GM20000 (cell line): ENCODE data around the gene STOML1.
A peak's percentile ranks its signal among the peaks of the same experiment; 100 is the strongest.

Experiments used
- DNase-seq: peaks from one replicate; pipeline ENCODE4 v3.0.0; 2012; ENCODE audit warnings: low spot score
- TF ChIP-seq, protein P1 (sequence below): IDR thresholded peaks from 2 replicates; pipeline ENCODE4 v1.5.1; 2012; ENCODE audit warnings: mild to moderate bottlenecking, control low read depth; ENCODE audit errors: extremely low read depth, missing control alignments

The STOML1 gene

DNA sequence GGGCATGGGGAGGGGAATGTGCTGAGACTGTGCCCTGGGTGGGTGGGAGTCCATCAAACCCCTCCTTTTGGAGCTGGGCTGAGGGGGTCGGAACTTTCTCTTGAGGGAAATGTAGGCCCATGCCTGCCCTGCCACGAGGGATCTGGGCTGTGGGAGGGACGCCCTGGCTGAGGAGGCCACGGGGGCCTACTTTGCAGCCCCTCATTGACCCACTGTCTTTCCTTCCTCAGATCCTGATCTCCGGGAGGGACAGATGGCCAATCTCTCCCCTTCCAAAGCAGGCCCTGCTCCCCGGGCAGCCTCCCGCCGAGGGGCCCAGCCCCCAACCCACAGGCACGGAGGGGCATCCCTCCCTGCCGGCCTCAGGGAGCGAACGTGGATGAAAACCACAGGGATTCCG lies 40.5 kb downstream of the STOML1 start:
- TF ChIP-seq, protein P1, sequence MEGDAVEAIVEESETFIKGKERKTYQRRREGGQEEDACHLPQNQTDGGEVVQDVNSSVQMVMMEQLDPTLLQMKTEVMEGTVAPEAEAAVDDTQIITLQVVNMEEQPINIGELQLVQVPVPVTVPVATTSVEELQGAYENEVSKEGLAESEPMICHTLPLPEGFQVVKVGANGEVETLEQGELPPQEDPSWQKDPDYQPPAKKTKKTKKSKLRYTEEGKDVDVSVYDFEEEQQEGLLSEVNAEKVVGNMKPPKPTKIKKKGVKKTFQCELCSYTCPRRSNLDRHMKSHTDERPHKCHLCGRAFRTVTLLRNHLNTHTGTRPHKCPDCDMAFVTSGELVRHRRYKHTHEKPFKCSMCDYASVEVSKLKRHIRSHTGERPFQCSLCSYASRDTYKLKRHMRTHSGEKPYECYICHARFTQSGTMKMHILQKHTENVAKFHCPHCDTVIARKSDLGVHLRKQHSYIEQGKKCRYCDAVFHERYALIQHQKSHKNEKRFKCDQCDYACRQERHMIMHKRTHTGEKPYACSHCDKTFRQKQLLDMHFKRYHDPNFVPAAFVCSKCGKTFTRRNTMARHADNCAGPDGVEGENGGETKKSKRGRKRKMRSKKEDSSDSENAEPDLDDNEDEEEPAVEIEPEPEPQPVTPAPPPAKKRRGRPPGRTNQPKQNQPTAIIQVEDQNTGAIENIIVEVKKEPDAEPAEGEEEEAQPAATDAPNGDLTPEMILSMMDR = no peak
- DNase-seq = no peak

GRCh38 chr15:73950831-73951561 lies 41.1 kb downstream of the STOML1 start:
- peak; percentile 77 for DNase-seq
- TF ChIP-seq, protein P1 = peak; percentile 71

GRCh38 chr15:73950479-73950830 lies 41.6 kb downstream of the STOML1 start:
- TF ChIP-seq, protein P1 = no peak
- DNase-seq = no peak

DNA sequence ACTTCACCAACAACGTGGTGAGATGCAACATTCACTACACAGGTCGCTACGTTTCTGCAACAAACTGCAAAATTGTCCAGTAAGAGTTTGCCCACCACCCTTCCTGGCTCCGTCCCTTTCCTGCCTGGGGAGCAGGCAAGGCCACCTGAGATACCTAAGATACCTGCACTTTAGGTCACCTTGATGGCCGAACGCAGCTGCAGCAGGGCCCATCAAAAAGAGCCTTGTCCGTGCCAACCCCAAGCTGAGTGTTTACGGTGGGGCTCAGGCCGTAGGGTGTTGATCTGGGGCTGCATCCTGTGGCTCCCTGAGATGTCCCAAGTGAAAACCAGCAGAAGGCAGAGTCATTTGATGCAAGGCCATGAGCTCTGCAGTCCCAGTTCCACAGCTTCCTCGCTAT lies 42.6 kb downstream of the STOML1 start:
- DNase-seq = no peak
- TF ChIP-seq, protein P1 = no peak

GRCh38 chr15:73948982-73949381 lies 43.1 kb downstream of the STOML1 start:
- DNase-seq = no peak
- TF ChIP-seq, protein P1 = no peak

DNA sequence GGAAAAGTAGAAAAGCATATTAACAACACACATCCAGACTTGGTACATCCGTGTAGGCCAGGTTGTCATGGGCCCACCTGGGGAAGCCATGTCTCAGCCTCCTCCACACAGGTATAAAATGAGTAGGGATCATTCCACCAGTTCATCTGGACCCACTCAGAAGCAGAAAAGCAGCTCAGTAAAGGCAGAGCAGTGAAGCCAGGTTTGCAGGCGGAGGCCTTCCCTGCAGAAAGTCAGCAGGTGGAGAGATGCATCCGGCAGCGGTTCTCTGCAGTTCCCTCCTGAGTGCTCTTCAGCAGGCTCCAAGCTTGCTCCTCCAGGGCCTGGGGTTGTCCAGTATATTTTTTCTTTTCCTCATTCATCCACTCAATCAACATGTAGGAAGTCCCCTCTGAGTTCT lies 43.7 kb downstream of the STOML1 start:
- TF ChIP-seq, protein P1 = no peak
- DNase-seq = no peak

DNA sequence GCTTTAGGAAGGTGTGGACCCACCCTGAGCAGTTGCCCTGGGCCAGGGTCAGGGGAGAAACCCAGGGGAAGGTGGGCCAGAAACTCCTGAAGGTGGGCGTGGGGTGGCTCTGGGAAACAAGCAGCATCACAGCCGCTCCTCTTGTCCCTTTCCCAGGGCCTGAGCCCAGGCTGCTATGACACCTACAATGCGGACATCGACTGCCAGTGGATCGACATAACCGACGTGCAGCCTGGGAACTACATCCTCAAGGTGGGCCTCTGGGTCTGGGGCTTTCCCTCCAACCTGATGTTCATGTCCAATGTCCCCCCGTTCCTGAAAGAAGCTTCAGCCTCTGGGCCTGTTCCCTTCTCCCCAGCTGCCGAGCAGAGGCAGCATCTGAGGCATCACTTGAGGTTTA lies 44.4 kb downstream of the STOML1 start:
- TF ChIP-seq, protein P1 = no peak
- DNase-seq = no peak
